A673 (cell line): Measurements from ENCODE around the gene EPSTI1. TPM values are rescaled to one million over a fixed set of nuclear protein-coding genes. Genes with fewer than 3 reads are reported as not detected.

ENCODE experiments used
- BruUV-seq: library from RNA; stranded (reverse); fragments of 400-500 nt; replicated peaks from 2 replicates; lab custom pipeline; 2021; lab: Mats Ljungman, UMichigan
- CTCF ChIA-PET: fragments of 300-600 bp; sonication (Branson Sonifier 250); formaldehyde crosslinking; loops from one replicate; lab custom pipeline; 2022; ENCODE audit warnings: antibody characterized with exemption; lab: Charles Lee
- POLR2A ChIA-PET: fragments of 300-600 bp; sonication (Branson Sonifier 250); formaldehyde crosslinking; loops from one replicate; lab custom pipeline; 2022; ENCODE audit warnings: antibody characterized with exemption; ENCODE audit not compliant: low non-redundant PET; lab: Charles Lee
- DNase-seq: peaks from one replicate; pipeline ENCODE4 v3.0.0-alpha.2; 2015; ENCODE audit warnings: low spot score
- H3K27ac ChIP-seq: fragments of 200-600 bp; sonication (generic); 2 replicates; pipeline ENCODE4 v1.5.1; 2016; ENCODE audit warnings: mixed run types, low read depth, mild to moderate bottlenecking, mixed read lengths, antibody characterized with exemption, low read length; ENCODE audit not compliant: poor library complexity, severe bottlenecking
- H3K27me3 ChIP-seq: fragments of 200-600 bp; sonication (generic); replicated peaks from 2 replicates; pipeline ENCODE4 v1.6.1; 2017; ENCODE audit warnings: mixed run types, low read depth, mild to moderate bottlenecking, mixed read lengths, antibody characterized with exemption, low read length; ENCODE audit not compliant: insufficient read depth, poor library complexity
- H3K36me3 ChIP-seq: fragments of 200-600 bp; sonication (generic); 2 replicates; pipeline ENCODE4 v1.6.1; 2016; ENCODE audit warnings: mixed run types, mild to moderate bottlenecking, mixed read lengths, antibody characterized with exemption, low read length; ENCODE audit not compliant: insufficient read depth, poor library complexity, severe bottlenecking
- H3K4me1 ChIP-seq: fragments of 200-600 bp; sonication (generic); 2 replicates; pipeline ENCODE4 v1.6.1; 2017; ENCODE audit warnings: mixed run types, mild to moderate bottlenecking, mixed read lengths, antibody characterized with exemption, low read length; ENCODE audit not compliant: insufficient read depth, poor library complexity, severe bottlenecking
- H3K4me3 ChIP-seq: fragments of 200-600 bp; sonication (generic); 2 replicates; pipeline ENCODE4 v1.5.1; 2016; ENCODE audit warnings: low read depth, mixed run types, mild to moderate bottlenecking, mixed read lengths, low read length; ENCODE audit not compliant: poor library complexity, severe bottlenecking
- H3K9me3 ChIP-seq: fragments of 200-600 bp; sonication (generic); 2 replicates; pipeline ENCODE4 v1.6.1; 2016; ENCODE audit warnings: mixed run types, low read depth, mild to moderate bottlenecking, mixed read lengths, antibody characterized with exemption, low read length; ENCODE audit not compliant: poor library complexity, severe bottlenecking
- CTCF ChIP-seq: fragments of 300-800, 200-600 bp; sonication (generic); conservative IDR thresholded peaks from 2 replicates; pipeline ENCODE4 v1.5.1; 2017; ENCODE audit warnings: low read depth, mild to moderate bottlenecking, antibody characterized with exemption, low read length, moderate library complexity, mixed read lengths
- EZH2 ChIP-seq: fragments of 200-600 bp; sonication (generic); IDR thresholded peaks from 2 replicates; pipeline ENCODE4 v1.6.1; 2017; ENCODE audit warnings: borderline replicate concordance, low read depth, mild to moderate bottlenecking, mixed read lengths, antibody characterized with exemption, low read length; ENCODE audit not compliant: poor library complexity, severe bottlenecking
- intact Hi-C: fragments of 100-400 bp; cut with micrococcal nuclease; formaldehyde crosslinking; loops from one replicate; pipeline ENCODE4 v1.10.0; 2022; ENCODE audit not compliant: unreplicated experiment
- total RNA-seq: library from RNA; stranded (reverse); gene quantifications from 2 replicates; pipeline ENCODE4 v1.2.3, GENCODE V29; 2021

Gene EPSTI1
- total RNA-seq, 1 experiment from 2014 or later = not detected

GRCh38 chr13:42964761-42965161 lies 27.3 kb downstream of the EPSTI1 start:
- ChIA-PET POLR2A (no interaction called here), CTCF (interaction anchor here (0.6 kb wide), 1 partner anchor 788 kb away, joined by 3 read pairs; no protein-coding TSS in a partner anchor)
- intact Hi-C loops = no loop called here
- Histone ChIP-seq H3K36me3 (no peaks in the 10 kb centered on the region), H3K4me1 (no peaks in the 10 kb centered on the region), H3K27me3 (no peaks in the 10 kb centered on the region), H3K4me3 (no peak overlapping the region), H3K9me3 (no peaks in the 10 kb centered on the region), H3K27ac (no peak overlapping the region)
- no TSS peak for BruUV-seq
- no peak for DNase-seq
- TF ChIP-seq CTCF = no peak
- no peak for TF ChIP-seq EZH2

GRCh38 chr13:42959615-42960014 lies 32.4 kb downstream of the EPSTI1 start:
- no peaks in the 10 kb centered on the region for H3K27me3 ChIP-seq
- no peak for TF ChIP-seq CTCF
- TF ChIP-seq EZH2 = no peak
- no peak overlapping the region for H3K27ac ChIP-seq
- BruUV-seq = no TSS peak
- H3K4me3 ChIP-seq = no peak overlapping the region
- H3K4me1 ChIP-seq = no peaks in the 10 kb centered on the region
- DNase-seq = no peak
- H3K9me3 ChIP-seq = no peaks in the 10 kb centered on the region
- intact Hi-C loops = no loop called here
- POLR2A ChIA-PET = no interaction called here
- H3K36me3 ChIP-seq = no peaks in the 10 kb centered on the region
- CTCF ChIA-PET = no interaction called here

DNA sequence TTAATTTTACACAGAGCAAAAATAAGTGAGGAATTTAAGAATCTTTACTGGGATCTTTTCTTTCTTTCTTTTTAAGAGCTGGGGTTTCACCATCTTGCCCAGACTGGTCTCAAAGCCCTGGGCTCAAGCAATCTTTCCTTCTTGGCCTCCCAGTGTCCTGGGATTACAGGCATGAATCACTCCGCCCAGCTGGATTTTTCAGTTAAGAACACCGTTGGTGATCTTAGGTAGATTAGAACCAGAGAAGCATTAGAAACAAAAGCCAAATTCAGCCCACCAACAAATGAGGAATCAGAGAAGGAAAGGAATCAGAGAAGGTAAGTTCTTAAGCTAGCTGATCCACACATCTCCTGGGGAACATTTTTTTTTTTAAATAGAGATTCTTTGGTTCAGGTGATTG lies 34.2 kb downstream of the EPSTI1 start:
- ChIA-PET POLR2A (interaction anchor here (0.7 kb wide), 1 partner anchor 243 kb away, joined by 4 read pairs; no protein-coding TSS in a partner anchor), CTCF (no interaction called here)
- DNase-seq = no peak
- H3K27me3 ChIP-seq = no peaks in the 10 kb centered on the region
- H3K4me3 ChIP-seq = no peak overlapping the region
- BruUV-seq = no TSS peak
- no peaks in the 10 kb centered on the region for H3K36me3 ChIP-seq
- H3K4me1 ChIP-seq = no peaks in the 10 kb centered on the region
- H3K9me3 ChIP-seq = no peaks in the 10 kb centered on the region
- intact Hi-C loops = no loop called here
- H3K27ac ChIP-seq = no peak overlapping the region
- TF ChIP-seq EZH2 (no peak), CTCF (no peak)
